Fibroblast of villous mesenchyme (primary cell): ENCODE data around the gene NPEPL1. TPM values are rescaled to one million over a fixed set of nuclear protein-coding genes. Genes with fewer than 3 reads are reported as not detected.

Source experiments
- DNase-seq: peaks from one replicate; pipeline ENCODE4 v3.0.0-alpha.2; 2010; ENCODE audit warnings: low read depth
- H3K4me3 ChIP-seq: 2 replicates; pipeline ENCODE4 v1.5.1; 2011; ENCODE audit warnings: low read depth, mild to moderate bottlenecking, low read length
- total RNA-seq: library from RNA; depleted of rRNA; stranded (reverse); fragments of >200 nt; gene quantifications from 2 replicates; pipeline ENCODE4 v1.2.3, GENCODE V29; 2012
- TF ChIP-seq, protein P1 (sequence below): IDR thresholded peaks from 2 replicates; pipeline ENCODE4 v1.5.1; 2012; ENCODE audit warnings: low read depth, mild to moderate bottlenecking, low read length; ENCODE audit not compliant: insufficient read depth

NPEPL1 gene
- total RNA-seq, 1 donor: 23.7 TPM

DNA sequence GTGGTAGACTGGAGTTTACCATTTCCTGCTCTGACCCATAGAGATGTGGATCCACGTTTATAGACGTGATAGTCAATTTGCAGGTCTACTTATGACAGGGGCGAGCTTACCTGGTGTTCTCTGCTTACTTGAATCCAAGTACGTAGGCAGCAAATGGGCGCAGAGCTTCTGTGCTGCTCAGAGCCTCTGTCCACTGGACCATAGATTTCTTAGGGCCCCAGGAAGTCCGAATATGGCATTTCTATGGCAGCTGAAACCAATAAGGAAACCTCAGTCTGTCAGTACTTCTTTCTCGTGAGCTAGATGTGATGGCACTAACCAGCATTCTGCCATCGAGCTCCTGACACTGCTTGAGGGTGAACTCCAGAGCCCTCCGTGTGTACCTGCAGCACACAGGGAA lies 19.5 kb upstream of the NPEPL1 start:
- TF ChIP-seq, protein P1, sequence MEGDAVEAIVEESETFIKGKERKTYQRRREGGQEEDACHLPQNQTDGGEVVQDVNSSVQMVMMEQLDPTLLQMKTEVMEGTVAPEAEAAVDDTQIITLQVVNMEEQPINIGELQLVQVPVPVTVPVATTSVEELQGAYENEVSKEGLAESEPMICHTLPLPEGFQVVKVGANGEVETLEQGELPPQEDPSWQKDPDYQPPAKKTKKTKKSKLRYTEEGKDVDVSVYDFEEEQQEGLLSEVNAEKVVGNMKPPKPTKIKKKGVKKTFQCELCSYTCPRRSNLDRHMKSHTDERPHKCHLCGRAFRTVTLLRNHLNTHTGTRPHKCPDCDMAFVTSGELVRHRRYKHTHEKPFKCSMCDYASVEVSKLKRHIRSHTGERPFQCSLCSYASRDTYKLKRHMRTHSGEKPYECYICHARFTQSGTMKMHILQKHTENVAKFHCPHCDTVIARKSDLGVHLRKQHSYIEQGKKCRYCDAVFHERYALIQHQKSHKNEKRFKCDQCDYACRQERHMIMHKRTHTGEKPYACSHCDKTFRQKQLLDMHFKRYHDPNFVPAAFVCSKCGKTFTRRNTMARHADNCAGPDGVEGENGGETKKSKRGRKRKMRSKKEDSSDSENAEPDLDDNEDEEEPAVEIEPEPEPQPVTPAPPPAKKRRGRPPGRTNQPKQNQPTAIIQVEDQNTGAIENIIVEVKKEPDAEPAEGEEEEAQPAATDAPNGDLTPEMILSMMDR: no peak
- DNase-seq: no peak
- H3K4me3 ChIP-seq: no peak overlapping the region

DNA sequence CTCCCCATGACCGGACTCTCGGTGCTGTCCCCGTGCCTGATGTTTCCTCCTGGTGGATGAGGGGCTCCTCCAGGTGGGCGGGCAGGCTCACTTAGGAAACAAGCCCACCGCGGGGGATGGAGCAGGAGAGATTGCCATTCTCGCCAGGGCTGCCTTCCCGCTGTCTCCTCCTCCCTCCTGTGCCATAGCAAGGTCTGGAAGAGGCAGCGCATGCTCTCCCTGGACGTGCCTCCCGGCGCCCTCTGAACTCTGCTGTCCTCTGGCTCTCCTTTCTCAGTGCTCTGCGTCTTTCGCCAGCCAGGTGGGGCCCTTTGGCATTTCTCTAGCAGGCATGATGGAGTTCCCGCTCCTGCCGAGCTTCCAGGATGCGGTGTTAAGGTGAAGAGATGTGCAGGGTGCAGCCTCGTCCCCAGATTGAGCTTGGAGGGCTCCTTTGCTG lies 17.4 kb upstream of the NPEPL1 start:
- TF ChIP-seq, protein P1: no peak
- DNase-seq: no peak
- no peak overlapping the region for H3K4me3 ChIP-seq

DNA sequence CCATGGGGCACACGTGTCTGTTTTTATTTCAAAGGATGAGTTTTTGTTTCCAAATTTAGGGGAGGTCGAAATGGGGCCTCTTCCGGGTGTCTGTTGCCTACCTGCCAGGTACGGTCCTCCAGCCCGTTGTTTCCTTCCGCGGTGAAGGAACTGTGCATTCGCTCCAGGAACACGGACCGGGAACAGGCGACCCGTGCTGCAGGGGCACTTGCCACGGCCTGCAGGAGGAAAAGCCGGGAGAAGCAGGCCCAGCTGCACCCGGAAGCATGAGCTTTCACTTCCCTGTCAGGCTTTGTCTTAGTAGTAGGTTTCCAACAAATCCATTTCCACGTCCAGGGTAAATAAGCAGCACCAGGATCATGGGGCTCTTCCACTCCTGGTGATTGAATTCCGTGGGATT lies 17.0 kb upstream of the NPEPL1 start:
- no peak overlapping the region for H3K4me3 ChIP-seq
- TF ChIP-seq, protein P1: no peak
- no peak for DNase-seq

DNA sequence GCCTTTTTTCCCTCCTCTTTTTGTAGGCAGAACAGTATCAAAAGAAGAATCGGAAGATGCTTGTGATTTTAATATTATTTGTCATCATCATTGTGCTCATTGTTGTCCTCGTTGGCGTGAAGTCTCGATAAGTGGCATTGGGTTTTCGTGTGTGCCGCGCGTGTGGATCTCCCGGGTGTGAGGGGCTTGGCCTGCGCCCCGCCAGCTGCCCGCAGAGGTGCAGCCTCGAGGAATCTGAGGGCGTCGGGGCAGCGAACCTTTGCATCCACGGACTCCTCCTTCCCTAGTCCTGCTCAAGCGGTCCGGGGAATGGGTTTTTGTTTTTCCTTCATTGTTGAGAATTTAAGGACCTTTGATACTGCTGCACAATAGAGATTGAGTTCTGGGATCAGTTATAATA lies 16.4 kb upstream of the NPEPL1 start:
- no peak overlapping the region for H3K4me3 ChIP-seq
- TF ChIP-seq, protein P1: no peak
- DNase-seq: no peak

DNA sequence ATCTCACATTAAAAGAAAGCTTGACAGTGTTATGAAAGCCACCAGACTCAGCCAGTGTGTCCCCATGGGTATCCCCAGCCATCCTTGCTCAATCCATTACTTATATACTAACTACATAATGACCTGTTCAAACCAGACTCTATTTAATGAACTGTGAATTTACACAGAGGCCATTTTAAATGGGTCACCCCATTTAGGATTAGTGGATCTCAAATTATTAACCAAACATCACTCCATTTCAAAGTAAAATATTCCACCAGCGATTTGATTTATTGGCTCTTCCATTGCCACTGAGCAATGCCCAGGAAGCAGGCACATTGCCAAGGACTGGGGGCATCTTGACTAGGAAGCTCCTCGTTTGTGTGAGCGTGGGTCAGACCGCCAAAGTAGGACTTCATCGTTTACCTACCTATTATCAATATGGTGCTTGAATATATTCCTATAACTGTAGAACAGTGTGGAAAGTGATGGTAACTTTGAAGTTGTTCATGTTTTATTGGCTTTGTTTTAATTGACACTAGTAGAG lies 15.5 kb upstream of the NPEPL1 start:
- DNase-seq: no peak
- TF ChIP-seq, protein P1: no peak
- H3K4me3 ChIP-seq: no peak overlapping the region

DNA sequence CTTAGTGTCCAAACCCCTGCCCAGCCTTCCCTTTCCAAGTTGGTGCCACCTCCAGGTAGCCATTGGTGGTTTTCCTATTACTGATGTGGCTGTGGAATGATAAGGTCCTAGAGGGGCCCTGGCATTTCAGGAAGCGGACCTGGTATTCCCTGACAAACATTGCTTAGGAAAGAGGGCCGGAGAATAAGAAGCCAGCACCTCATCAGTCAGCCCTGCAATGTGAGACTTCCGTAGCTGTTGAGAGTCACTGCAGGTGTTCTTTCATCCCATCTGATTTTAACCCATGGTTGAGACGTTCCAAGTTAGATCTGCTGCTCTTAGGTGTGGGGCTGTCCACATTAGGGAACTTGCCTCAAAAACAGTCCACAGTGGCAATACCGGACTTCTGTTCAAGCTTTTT lies 14.8 kb upstream of the NPEPL1 start:
- TF ChIP-seq, protein P1: no peak
- DNase-seq: no peak
- H3K4me3 ChIP-seq: no peak overlapping the region

DNA sequence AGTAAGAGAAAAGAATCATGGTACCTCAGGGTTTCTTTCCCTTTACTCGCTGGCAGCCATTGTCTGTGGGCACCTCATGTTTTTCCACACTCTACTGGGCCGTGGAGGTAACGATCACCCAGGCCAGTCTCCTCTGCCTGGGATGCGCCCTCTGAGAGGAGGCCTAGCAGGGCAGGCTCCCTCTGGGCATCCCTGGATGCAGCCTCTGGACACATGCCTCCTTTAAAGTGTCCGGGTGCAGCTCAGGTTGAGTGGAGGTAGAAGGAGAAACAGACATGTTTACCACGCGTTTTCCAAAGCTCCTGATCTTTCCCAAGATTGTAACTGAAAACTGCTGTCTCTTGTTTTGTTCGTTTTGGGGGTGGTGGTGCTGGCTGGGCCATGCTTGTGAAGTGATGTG lies 13.8 kb upstream of the NPEPL1 start:
- TF ChIP-seq, protein P1: no peak
- DNase-seq: no peak
- H3K4me3 ChIP-seq: no peak overlapping the region
